ENCODE data around the gene DACT2.

Gene DACT2

GRCh38 chr6:168349718-168350210, 30.2 kb upstream of the DACT2 start:
- no peak for DNase-seq

GRCh38 chr6:168348186-168348585, 28.6 kb upstream of the DACT2 start:
- DNase-seq = no peak

GRCh38 chr6:168347615-168348014, 28.0 kb upstream of the DACT2 start:
- DNase-seq = no peak

- DNase-seq = no peak
Measured at GRCh38 chr6:168347053-168347452, 27.5 kb upstream of the DACT2 start.

- DNase-seq = no peak
Measured at GRCh38 chr6:168345896-168346754, 26.5 kb upstream of the DACT2 start.

- DNase-seq = no peak
Measured at GRCh38 chr6:168345266-168345665, 25.7 kb upstream of the DACT2 start.

- DNase-seq = no peak
Measured at GRCh38 chr6:168344338-168344737, 24.8 kb upstream of the DACT2 start.

- no peak for DNase-seq
Measured at GRCh38 chr6:168343239-168344150, 23.9 kb upstream of the DACT2 start.

- DNase-seq = no peak
Measured at GRCh38 chr6:168342636-168343035, 23.1 kb upstream of the DACT2 start.

GRCh38 chr6:168341280-168341900, 21.8 kb upstream of the DACT2 start:
- DNase-seq = no peak

GRCh38 chr6:168340819-168341218, 21.2 kb upstream of the DACT2 start:
- no peak for DNase-seq

GRCh38 chr6:168338777-168339176, 19.2 kb upstream of the DACT2 start:
- DNase-seq = no peak

GRCh38 chr6:168336967-168337366, 17.4 kb upstream of the DACT2 start:
- DNase-seq = no peak

- no peak for DNase-seq
Measured at GRCh38 chr6:168333989-168334388, 14.4 kb upstream of the DACT2 start.

GRCh38 chr6:168333491-168333890, 13.9 kb upstream of the DACT2 start:
- no peak for DNase-seq

GRCh38 chr6:168333039-168333438, 13.5 kb upstream of the DACT2 start:
- no peak for DNase-seq

- no peak for DNase-seq
Measured at GRCh38 chr6:168332020-168332419, 12.4 kb upstream of the DACT2 start.

GRCh38 chr6:168331058-168331457, 11.5 kb upstream of the DACT2 start:
- no peak for DNase-seq

GRCh38 chr6:168330403-168330802, 10.8 kb upstream of the DACT2 start:
- no peak for DNase-seq

- DNase-seq = no peak
Measured at GRCh38 chr6:168328086-168328485, 8.5 kb upstream of the DACT2 start.

- DNase-seq = no peak
Measured at GRCh38 chr6:168326294-168327261, 7.0 kb upstream of the DACT2 start.

GRCh38 chr6:168322966-168323365, 3.4 kb upstream of the DACT2 start:
- DNase-seq = no peak

All from activated effector memory CD4-positive, alpha-beta T cell treated with anti-CD3 and anti-CD28 coated beads, Interleukin-2, amount 50 U/mL, for 16 hours (primary cell).